ENCODE data around the gene CUL5.
"Not testable (repeated sequence)": the region's sequence is repeated elsewhere in the genome, so short reads cannot be mapped to it uniquely, and the experiment has no call there.

CUL5 gene

DNA sequence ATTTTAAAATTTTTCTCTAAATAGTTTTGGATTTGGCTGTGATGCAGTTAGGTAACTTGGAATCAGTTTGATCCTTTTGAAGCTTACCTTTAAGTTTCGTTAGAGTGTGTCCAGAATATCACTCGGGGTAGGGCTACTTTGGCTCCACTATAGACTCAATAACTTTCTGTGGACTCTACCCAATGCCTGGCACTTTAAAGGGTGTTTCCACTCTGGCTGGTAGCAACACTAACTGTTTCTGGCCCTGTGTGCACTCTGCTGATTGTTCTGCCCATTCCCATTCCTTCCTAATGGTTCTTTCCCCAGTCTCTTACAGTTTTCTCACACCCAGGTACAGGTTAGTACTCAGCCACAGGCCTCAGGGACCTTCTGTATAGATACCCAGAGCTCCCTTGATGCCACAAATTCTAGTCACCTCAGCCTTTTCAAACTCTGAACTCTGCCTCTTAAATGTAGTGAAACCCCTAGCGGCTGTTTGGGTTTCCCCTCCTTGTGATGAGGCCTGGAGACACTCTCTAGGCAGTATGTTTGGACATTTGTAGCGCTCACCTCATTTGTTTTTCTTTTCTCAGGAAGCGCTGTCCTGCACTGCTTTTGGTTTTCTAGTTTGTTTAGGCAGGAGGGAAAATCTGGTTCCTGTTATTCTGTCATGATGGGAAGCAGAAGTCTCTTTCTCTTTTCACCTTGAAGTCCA is 16.8 kb downstream of the CUL5 start:
- TF ChIP-seq, protein P1, sequence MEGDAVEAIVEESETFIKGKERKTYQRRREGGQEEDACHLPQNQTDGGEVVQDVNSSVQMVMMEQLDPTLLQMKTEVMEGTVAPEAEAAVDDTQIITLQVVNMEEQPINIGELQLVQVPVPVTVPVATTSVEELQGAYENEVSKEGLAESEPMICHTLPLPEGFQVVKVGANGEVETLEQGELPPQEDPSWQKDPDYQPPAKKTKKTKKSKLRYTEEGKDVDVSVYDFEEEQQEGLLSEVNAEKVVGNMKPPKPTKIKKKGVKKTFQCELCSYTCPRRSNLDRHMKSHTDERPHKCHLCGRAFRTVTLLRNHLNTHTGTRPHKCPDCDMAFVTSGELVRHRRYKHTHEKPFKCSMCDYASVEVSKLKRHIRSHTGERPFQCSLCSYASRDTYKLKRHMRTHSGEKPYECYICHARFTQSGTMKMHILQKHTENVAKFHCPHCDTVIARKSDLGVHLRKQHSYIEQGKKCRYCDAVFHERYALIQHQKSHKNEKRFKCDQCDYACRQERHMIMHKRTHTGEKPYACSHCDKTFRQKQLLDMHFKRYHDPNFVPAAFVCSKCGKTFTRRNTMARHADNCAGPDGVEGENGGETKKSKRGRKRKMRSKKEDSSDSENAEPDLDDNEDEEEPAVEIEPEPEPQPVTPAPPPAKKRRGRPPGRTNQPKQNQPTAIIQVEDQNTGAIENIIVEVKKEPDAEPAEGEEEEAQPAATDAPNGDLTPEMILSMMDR (IDR thresholded peaks at IDR 0.05; ENCODE audit: low read depth, low read length) = peak; percentile 34; the same call in 1 of the 2 replicates

DNA sequence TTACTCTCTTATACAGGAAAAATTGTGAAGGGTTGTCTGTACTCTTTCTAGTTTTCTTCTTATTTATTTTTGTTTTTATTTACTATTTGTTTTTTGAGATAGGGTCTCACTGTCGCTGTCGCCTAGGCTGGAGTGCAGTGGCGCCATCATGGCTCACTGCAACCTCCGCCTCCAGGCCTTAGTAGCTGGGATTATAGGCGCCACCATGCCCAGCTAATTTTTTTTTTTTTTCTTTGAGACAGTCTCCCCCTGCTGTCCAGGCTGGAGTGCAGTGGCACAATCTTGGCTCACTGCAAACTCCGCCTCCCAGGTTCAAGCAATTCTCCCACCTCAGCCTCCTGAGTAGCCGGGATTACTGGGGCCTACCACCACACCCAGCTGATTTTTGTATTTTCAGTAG is 18.4 kb downstream of the CUL5 start:
- no peak overlapping the region for H3K4me3 ChIP-seq (ENCODE audit: low read depth, low read length)
- TF ChIP-seq, protein P1 (IDR thresholded peaks at IDR 0.05; ENCODE audit: low read depth, low read length) = no peak

More for the DNA sequence above, 16.8 kb downstream of the CUL5 start:
- no peak overlapping the region for H3K4me3 ChIP-seq (ENCODE audit: low read depth, low read length)

DNA sequence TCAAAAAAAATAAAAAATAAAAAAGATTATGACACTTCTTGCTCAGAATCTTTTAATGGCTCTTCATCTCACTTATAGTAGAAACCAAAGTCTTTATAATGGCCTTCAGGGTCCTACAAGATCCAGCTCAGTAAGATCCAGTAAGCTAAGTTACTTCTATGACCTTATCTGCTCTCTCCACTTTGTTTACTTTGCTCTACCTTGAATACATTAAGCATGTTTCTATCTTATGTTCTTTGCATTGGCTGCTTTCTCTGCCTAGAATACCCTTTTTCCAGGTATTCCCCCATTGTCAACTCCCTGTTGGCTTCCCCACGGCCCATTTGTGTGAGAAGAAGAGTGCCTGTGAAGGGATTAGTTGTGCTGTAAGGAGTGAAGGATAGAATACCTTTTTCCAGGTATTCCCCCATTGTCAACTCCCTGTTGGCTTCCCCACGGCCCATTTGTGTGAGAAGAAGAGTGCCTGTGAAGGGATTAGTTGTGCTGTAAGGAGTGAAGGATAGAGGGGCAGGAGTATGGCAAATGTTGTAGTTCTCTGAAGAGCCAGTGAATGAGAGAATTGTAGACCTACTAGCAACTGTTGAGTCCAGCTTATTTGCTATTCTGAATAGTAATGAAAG is 20.2 kb downstream of the CUL5 start:
- not testable (repeated sequence) for H3K4me3 ChIP-seq (ENCODE audit: low read depth, low read length)

DNA sequence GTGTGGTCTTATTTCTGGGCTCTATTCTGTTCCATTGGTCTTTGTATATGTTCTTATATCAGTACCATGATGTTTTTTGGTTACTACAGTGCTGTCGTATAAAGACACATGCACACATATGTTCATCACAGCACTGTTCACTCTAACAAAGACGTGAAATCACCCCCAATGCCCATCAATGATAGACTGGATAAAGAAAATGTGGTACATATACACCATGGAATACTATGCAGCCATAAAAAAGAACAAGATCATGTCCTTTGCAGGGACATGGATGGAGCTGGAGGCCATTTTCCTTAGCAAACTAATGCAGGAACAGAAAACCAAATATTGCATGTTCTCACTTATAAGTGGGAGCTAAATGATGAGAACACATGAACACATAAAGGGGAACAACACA is 22.9 kb downstream of the CUL5 start:
- H3K4me3 ChIP-seq (ENCODE audit: low read depth, low read length) = not testable (repeated sequence)

DNA sequence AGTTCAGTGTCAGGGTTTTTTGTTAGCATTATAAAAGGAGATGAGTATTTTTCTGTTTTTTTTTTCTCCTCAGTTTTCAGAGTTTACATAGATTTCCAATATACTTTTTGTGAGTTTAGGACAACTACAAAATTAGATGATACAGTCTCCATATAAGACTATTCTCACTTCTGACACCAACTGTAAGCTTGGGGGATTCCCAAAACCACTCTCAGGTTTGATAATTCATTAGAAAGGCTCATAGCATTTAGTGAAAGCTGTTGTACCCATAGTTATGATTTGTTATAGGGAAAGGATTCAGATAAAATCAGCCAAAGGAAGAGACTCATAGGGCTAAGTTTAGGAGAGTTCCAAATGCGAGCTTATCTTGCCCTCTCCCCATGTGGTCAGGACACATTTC is 24.1 kb downstream of the CUL5 start:
- no peak overlapping the region for H3K4me3 ChIP-seq (ENCODE audit: low read depth, low read length)
- TF ChIP-seq, protein P1 (IDR thresholded peaks at IDR 0.05; ENCODE audit: low read depth, low read length) = no peak

DNA sequence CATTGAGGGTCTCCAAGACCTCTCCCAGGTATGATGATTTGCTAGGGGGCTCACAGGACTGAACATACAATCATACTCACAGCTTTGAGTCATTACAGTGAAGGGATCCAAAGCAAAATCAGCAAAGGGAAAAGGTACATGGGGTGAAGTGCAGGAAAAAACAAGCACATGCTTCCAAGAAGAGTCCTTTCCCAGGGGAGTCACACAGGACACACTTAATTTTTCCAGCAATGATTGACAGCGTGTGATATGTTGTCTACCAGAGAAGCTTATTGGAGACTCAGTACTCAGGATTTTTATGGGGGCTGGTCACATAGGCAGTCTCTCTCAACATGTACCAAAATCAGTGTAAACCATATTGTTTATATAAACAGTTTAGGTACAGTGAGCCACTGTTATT is 25.3 kb downstream of the CUL5 start:
- TF ChIP-seq, protein P1 (IDR thresholded peaks at IDR 0.05; ENCODE audit: low read depth, low read length) = no peak

DNA sequence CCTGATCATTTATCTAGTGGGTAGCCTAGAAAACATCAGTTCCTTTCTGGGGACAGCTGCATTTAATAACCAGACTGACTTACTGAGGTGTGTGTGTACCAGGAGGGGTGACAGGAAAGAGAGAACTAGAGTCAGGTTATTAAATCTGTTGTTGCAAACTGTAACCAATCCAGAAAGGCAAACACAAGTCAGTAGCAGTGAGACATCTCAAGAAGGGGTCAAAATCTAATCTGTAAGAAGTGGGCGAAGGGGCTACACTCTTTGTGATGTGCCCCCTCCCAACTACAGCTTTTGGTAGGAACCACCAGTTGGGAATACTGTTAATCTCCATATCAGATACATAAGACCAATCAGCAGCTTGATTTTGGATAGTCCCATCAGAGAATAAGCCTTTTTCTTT is 26.3 kb downstream of the CUL5 start:
- TF ChIP-seq, protein P1 (IDR thresholded peaks at IDR 0.05; ENCODE audit: low read depth, low read length) = no peak
- H3K4me3 ChIP-seq (ENCODE audit: low read depth, low read length) = no peak overlapping the region

More for the DNA sequence above, 25.3 kb downstream of the CUL5 start:
- H3K4me3 ChIP-seq (ENCODE audit: low read depth, low read length) = no peak overlapping the region

DNA sequence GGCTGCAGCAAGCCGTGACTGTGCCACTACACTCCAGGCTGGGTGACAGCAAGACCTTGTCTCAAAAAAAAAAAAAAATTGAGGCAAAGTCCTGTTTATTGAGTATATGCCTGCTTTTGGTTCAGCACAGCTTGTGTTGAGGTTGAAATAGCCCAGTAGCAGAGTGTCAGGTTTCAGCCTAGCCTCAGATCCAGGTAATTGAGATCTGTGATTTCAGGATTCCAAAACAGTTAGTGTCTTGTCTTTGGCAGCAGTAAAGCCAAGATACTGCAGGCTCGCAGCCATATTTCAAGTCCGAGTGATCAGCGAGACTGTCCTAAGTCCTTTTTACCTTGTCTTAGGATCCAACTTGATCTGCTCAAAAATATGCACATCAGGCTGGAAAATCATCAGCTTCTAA is 27.0 kb downstream of the CUL5 start:
- TF ChIP-seq, protein P1 (IDR thresholded peaks at IDR 0.05; ENCODE audit: low read depth, low read length) = no peak
- no peak overlapping the region for H3K4me3 ChIP-seq (ENCODE audit: low read depth, low read length)

Data from WI38 (cell line).